IMR-90 (cell line): ENCODE measurements around the gene ZFHX3.

ENCODE experiments used
- MAZ ChIP-seq: IDR thresholded peaks from 2 replicates; pipeline ENCODE4 v1.6.1; 2012; ENCODE audit warnings: low read depth, mild to moderate bottlenecking, low read length, improper control_type of control experiment, moderate library complexity, borderline replicate concordance
- RFX5 ChIP-seq: IDR thresholded peaks from 2 replicates; pipeline ENCODE4 v1.8.0; 2012; ENCODE audit warnings: low read depth, mild to moderate bottlenecking, low read length, moderate library complexity
- SMC3 ChIP-seq: fragments of 150-350 bp; IDR thresholded peaks from 2 replicates; pipeline ENCODE4 v1.6.1; 2016; ENCODE audit warnings: low read depth, mild to moderate bottlenecking, antibody characterized with exemption, low read length, moderate library complexity
- TF ChIP-seq, protein P1 (sequence below): conservative IDR thresholded peaks from 2 replicates; pipeline ENCODE4 v1.5.1; 2012; ENCODE audit warnings: mild to moderate bottlenecking, low read depth, low read length, improper control_type of control experiment
- TF ChIP-seq, protein P2 (sequence below): fragments of 150-350 bp; IDR thresholded peaks from 2 replicates; pipeline ENCODE4 v1.6.1; 2016; ENCODE audit warnings: low read depth, mild to moderate bottlenecking, low read length, moderate library complexity, borderline replicate concordance

GRCh38 chr16:72769876-72770275 lies 278.1 kb downstream of the ZFHX3 start:
- TF ChIP-seq, protein P1, sequence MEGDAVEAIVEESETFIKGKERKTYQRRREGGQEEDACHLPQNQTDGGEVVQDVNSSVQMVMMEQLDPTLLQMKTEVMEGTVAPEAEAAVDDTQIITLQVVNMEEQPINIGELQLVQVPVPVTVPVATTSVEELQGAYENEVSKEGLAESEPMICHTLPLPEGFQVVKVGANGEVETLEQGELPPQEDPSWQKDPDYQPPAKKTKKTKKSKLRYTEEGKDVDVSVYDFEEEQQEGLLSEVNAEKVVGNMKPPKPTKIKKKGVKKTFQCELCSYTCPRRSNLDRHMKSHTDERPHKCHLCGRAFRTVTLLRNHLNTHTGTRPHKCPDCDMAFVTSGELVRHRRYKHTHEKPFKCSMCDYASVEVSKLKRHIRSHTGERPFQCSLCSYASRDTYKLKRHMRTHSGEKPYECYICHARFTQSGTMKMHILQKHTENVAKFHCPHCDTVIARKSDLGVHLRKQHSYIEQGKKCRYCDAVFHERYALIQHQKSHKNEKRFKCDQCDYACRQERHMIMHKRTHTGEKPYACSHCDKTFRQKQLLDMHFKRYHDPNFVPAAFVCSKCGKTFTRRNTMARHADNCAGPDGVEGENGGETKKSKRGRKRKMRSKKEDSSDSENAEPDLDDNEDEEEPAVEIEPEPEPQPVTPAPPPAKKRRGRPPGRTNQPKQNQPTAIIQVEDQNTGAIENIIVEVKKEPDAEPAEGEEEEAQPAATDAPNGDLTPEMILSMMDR = no peak
- TF ChIP-seq MAZ (no peak), RFX5 (no peak), SMC3 (no peak)
- TF ChIP-seq, protein P2, sequence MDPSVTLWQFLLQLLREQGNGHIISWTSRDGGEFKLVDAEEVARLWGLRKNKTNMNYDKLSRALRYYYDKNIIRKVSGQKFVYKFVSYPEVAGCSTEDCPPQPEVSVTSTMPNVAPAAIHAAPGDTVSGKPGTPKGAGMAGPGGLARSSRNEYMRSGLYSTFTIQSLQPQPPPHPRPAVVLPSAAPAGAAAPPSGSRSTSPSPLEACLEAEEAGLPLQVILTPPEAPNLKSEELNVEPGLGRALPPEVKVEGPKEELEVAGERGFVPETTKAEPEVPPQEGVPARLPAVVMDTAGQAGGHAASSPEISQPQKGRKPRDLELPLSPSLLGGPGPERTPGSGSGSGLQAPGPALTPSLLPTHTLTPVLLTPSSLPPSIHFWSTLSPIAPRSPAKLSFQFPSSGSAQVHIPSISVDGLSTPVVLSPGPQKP = no peak
